Endodermal cell (in vitro differentiated cells): ENCODE measurements around the gene POC1A. TPM values are rescaled to one million over a fixed set of nuclear protein-coding genes. Genes with fewer than 3 reads are reported as not detected.

Source experiments
- DNase-seq: peaks from one replicate; pipeline ENCODE4 v3.0.0-alpha.2; 2017
- H3K27ac ChIP-seq: 2 replicates; pipeline ENCODE4 v1.5.1; 2013; ENCODE audit warnings: mild to moderate bottlenecking, low read depth, low read length, moderate library complexity
- H3K27me3 ChIP-seq: 2 replicates; pipeline ENCODE4 v1.6.1; 2013; ENCODE audit warnings: mild to moderate bottlenecking, low read length, moderate library complexity; ENCODE audit not compliant: insufficient read depth, control insufficient read depth, poor library complexity, severe bottlenecking
- H3K36me3 ChIP-seq: 2 replicates; pipeline ENCODE4 v1.7.0; 2013; ENCODE audit warnings: mild to moderate bottlenecking, low read length, moderate library complexity; ENCODE audit not compliant: control insufficient read depth, insufficient read depth
- H3K4me1 ChIP-seq: one replicate; pipeline ENCODE4 v1.7.0; 2013; ENCODE audit warnings: low read length; ENCODE audit not compliant: control insufficient read depth, insufficient read depth
- H3K4me3 ChIP-seq: 2 replicates; pipeline ENCODE4 v1.5.1; 2013; ENCODE audit warnings: mild to moderate bottlenecking, low read length, moderate library complexity
- H3K9ac ChIP-seq: 2 replicates; pipeline ENCODE4 v1.6.1; 2013; ENCODE audit warnings: mild to moderate bottlenecking, low read length, moderate library complexity; ENCODE audit not compliant: poor library complexity, severe bottlenecking; ENCODE audit errors: extremely low read depth
- H3K9me3 ChIP-seq: 2 replicates; pipeline ENCODE4 v1.6.1; 2013; ENCODE audit warnings: mild to moderate bottlenecking, low read length, moderate library complexity; ENCODE audit not compliant: control insufficient read depth
- H3K27ac Mint-ChIP-seq: 2 replicates; pipeline ENCODE4 v1.8.0; 2020; ENCODE audit warnings: mixed read lengths
- H3K27me3 Mint-ChIP-seq: 2 replicates; pipeline ENCODE4 v1.8.0; 2021; ENCODE audit warnings: mild to moderate bottlenecking, mixed read lengths; ENCODE audit not compliant: insufficient read depth
- H3K36me3 Mint-ChIP-seq: 2 replicates; pipeline ENCODE4 v1.8.0; 2020; ENCODE audit warnings: low read depth, mixed read lengths
- H3K4me1 Mint-ChIP-seq: 2 replicates; pipeline ENCODE4 v1.8.0; 2020; ENCODE audit warnings: mixed read lengths
- H3K4me3 Mint-ChIP-seq: 2 replicates; pipeline ENCODE4 v1.8.0; 2020; ENCODE audit warnings: mild to moderate bottlenecking, moderate library complexity, mixed read lengths
- H3K9me3 Mint-ChIP-seq: 2 replicates; pipeline ENCODE4 v1.8.0; 2020; ENCODE audit warnings: mild to moderate bottlenecking, mixed read lengths
- WGBS, 2 experiments: methylation state at CpG; one replicate each; pipeline versions ENCODE4 v1.1.5 to v1.1.7; 2013; ENCODE audit warnings: missing lambda C conversion rate in 2 of 2, mixed read lengths in 1 of 2; ENCODE audit not compliant: insufficient coverage in 1 of 2, insufficient read length in 1 of 2; 5-methylcytosine and 5-hydroxymethylcytosine counted together
- total RNA-seq, 2 donors: library from RNA; stranded (reverse); fragmentation: NEBNext Ultra II Directional in 1 of 2; extraction: Animal tissue kit (Norgen Biotek cat#: 25700) in 1 of 2; gene quantifications; 2 replicates in 1 of 2; 3 replicates in 1 of 2; pipeline ENCODE4 v1.2.1, GENCODE V29; 2021
- TF ChIP-seq, protein P1 (sequence below): fragments of 200-600 bp; sonication (generic); conservative IDR thresholded peaks from 2 replicates; pipeline ENCODE4 v1.5.0; 2021; ENCODE audit warnings: antibody characterized with exemption, mild to moderate bottlenecking

Gene POC1A
- total RNA-seq, 2 donors from 2014 or later, result 19.7 to 24.0 TPM

DNA sequence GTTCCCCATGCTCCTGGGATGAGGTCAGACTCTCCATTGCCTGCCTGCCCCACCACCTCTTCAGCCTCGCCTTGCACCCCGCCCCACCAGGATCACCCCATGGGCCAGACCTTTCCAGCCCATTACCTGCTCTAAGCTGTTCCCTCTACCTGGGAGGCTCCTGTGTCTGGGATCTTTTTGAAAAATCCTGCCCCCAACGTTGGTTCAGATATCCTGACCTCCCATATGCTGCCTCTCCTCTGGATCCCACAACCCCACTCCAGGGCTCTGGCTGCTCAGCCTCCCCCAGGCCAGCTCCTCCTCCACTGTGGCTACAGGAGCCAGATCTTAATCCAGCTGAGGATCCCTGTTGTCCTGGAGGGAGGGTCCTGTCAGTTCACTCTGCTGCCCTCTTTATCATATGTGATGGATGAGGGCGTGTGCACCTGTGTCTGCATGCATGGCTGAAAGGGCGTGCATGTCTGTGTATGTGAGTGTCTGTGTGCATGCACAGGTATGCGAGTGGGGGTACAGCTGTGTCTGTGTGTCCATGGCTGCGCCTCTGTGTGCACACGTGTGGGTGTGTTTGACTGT is 22.0 kb upstream of the POC1A start:
- H3K9ac ChIP-seq, result no peak overlapping the region
- no peaks in the 10 kb centered on the region for H3K36me3 Mint-ChIP-seq
- H3K9me3 ChIP-seq, result no peaks in the 10 kb centered on the region
- no peak for DNase-seq
- no peaks in the 10 kb centered on the region for H3K27me3 ChIP-seq
- H3K27me3 Mint-ChIP-seq, result no peaks in the 10 kb centered on the region
- H3K4me1 Mint-ChIP-seq, result peaks cover 6% of the 10 kb centered on the region
- H3K9me3 Mint-ChIP-seq, result no peaks in the 10 kb centered on the region
- no peak overlapping the region for H3K4me3 Mint-ChIP-seq
- H3K4me1 ChIP-seq, result no peaks in the 10 kb centered on the region
- TF ChIP-seq, protein P1, sequence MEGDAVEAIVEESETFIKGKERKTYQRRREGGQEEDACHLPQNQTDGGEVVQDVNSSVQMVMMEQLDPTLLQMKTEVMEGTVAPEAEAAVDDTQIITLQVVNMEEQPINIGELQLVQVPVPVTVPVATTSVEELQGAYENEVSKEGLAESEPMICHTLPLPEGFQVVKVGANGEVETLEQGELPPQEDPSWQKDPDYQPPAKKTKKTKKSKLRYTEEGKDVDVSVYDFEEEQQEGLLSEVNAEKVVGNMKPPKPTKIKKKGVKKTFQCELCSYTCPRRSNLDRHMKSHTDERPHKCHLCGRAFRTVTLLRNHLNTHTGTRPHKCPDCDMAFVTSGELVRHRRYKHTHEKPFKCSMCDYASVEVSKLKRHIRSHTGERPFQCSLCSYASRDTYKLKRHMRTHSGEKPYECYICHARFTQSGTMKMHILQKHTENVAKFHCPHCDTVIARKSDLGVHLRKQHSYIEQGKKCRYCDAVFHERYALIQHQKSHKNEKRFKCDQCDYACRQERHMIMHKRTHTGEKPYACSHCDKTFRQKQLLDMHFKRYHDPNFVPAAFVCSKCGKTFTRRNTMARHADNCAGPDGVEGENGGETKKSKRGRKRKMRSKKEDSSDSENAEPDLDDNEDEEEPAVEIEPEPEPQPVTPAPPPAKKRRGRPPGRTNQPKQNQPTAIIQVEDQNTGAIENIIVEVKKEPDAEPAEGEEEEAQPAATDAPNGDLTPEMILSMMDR, result no peak
- H3K27ac ChIP-seq, result no peak overlapping the region
- H3K36me3 ChIP-seq, result no peaks in the 10 kb centered on the region
- WGBS, 2 experiments, result 88 to 100% methylated on average over 1 to 8 of the region's 8 CpGs
- H3K27ac Mint-ChIP-seq, result no peak overlapping the region
- no peak overlapping the region for H3K4me3 ChIP-seq

DNA sequence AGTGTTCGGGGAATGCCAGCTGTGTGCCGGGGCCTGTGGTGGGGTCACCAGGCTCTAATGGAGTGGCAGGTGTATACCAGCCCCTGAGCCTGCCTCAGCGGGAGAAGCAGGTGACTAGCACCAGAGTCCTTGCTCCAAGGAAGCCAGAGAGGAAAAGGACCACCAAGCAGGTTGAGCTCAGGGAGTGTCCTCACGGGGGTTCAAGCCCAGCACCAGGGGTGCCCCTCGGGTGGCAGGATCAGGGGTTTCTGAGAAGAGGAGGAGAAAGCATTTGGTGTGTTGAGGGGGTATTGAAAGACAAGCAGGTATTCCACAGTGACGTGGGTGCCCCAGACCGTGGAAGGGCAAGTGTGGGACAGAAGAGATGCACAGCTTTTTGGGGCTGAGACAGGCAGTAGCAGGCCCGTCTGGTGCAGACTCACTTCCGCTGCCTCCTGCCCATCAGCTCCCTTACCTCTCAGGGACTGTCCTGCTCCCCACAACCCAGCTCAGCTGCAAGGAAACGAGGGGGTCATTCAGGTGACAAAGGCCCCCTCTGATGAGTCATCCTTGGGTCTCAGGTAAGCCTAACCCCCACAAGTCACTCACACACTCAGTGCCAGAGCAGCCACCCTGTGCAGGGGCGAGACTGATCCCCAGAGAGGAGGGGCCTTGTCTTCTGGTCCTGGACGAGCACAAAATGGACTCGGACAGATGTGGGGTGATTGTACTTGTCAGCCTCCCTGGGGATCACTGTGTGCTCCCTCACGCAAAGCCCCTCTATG is 21.4 kb upstream of the POC1A start:
- Mint-ChIP-seq H3K9me3 (no peaks in the 10 kb centered on the region), H3K27ac (no peak overlapping the region), H3K27me3 (no peaks in the 10 kb centered on the region), H3K4me3 (no peak overlapping the region), H3K4me1 (peaks cover 6% of the 10 kb centered on the region), H3K36me3 (no peaks in the 10 kb centered on the region)
- H3K4me3 ChIP-seq, result no peak overlapping the region
- no peaks in the 10 kb centered on the region for H3K27me3 ChIP-seq
- H3K4me1 ChIP-seq, result no peaks in the 10 kb centered on the region
- TF ChIP-seq, protein P1, result no peak
- whole genome bisulfite sequencing, 2 experiments, result 88 to 98% methylated on average over 7 to 14 of the region's 14 CpGs
- DNase-seq, result no peak
- H3K36me3 ChIP-seq, result no peaks in the 10 kb centered on the region
- H3K9ac ChIP-seq, result no peak overlapping the region
- no peaks in the 10 kb centered on the region for H3K9me3 ChIP-seq
- H3K27ac ChIP-seq, result no peak overlapping the region

DNA sequence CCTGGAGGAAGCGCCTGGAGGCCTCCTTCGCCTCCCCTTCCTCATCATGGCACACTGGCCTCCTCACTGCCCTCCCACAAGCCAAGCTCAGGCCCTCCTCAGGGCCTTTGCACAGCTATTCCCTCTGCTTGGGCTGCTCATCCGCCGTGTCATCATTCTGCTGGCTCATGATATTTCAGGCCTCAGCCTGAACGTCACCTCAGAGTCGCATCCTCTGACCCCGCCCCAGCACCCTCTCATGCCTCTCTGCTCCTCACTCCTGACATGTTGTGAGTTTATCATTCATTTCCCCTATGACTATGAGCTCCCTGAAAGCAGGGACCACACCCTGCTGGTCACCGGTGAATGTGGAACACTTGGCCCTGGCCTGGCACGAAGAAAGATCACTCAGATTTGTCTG is 20.7 kb upstream of the POC1A start:
- Histone ChIP-seq H3K36me3 (no peaks in the 10 kb centered on the region), H3K4me1 (no peaks in the 10 kb centered on the region), H3K27ac (no peak overlapping the region), H3K9me3 (no peaks in the 10 kb centered on the region), H3K4me3 (no peak overlapping the region), H3K9ac (no peak overlapping the region), H3K27me3 (no peaks in the 10 kb centered on the region)
- Mint-ChIP-seq H3K27ac (no peak overlapping the region), H3K4me1 (peaks cover 6% of the 10 kb centered on the region), H3K36me3 (no peaks in the 10 kb centered on the region), H3K4me3 (no peak overlapping the region), H3K27me3 (no peaks in the 10 kb centered on the region), H3K9me3 (no peaks in the 10 kb centered on the region)
- no peak for DNase-seq
- TF ChIP-seq, protein P1, result no peak
- 95% methylated on average over 9 of the region's 9 CpGs for WGBS, 2 experiments
